LHCN-M2 (cell line): ENCODE data around the gene MGMT. TPM values are rescaled to one million over a fixed set of nuclear protein-coding genes. Genes with fewer than 3 reads are reported as not detected.

Source experiments
- DNase-seq: peaks from one replicate; pipeline ENCODE4 v3.0.0-alpha.2; 2012; ENCODE audit warnings: low read depth
- total RNA-seq: library from RNA; depleted of rRNA; stranded (reverse); fragments of >200 nt; gene quantifications from 2 replicates; pipeline ENCODE4 v1.2.3, GENCODE V29; 2014

Gene MGMT
- total RNA-seq, 1 experiment from 2014 or later = 33.2 TPM

DNA sequence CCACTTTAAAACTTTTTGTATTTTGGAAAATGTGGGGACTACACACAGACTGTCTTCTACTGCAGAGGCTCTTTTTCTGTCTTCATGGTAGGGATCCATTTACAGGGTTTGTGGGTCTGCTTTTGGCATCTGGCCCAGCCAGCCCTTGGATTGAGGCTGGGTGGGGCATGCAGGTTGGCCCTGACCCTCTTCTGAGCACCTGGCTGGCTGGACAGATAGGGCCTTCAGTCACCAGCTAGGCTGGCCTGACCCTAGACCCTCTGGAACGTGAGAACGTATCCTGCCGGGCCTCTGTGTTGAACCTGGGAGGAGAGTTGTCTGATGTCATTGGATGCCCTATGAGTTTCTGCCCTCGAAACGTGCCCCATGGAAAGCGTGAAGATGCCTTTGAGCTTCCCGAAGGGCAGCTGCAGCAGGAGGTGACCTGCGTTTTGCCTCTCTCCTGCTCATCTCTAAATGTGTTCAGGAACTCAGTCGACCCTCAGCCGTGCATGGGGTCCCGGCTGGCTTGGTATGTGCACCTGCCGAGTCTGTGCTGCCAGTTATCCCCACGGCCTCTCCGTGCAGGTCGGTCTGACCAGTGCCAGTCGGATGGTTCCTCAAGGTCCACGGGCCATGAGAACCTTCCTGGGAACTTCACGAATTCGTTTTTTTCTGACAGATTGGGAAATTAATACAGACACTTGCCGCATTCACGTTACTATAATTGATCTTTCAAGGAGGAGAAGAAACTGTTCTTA is 74.9 kb downstream of the MGMT start:
- DNase-seq = no peak

DNA sequence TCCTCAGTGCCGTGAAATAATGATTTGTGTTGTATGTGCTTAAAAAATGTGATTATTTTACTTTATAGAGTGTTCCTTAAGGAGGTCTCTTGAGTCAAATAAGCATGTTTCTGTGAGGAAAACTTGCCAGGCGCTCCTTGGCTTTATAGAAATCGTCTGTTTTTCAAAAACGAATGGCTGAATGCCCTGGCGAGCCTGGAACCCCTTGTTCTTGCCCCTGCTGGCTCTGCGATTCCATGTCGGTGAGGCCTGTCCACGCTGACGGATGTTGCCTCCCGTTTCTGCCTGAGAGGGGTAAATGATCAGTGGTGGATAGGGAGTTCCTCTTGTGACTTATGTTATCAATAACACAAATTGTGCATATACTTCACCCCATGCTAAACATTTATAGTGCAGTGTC is 75.5 kb downstream of the MGMT start:
- no peak for DNase-seq

- no peak for DNase-seq
These were observed 77.5 kb downstream of the MGMT start for GRCh38 chr10:129544205-129545202.

- DNase-seq = peak; percentile 20
These were observed 78.2 kb downstream of the MGMT start for GRCh38 chr10:129545261-129545660.

DNA sequence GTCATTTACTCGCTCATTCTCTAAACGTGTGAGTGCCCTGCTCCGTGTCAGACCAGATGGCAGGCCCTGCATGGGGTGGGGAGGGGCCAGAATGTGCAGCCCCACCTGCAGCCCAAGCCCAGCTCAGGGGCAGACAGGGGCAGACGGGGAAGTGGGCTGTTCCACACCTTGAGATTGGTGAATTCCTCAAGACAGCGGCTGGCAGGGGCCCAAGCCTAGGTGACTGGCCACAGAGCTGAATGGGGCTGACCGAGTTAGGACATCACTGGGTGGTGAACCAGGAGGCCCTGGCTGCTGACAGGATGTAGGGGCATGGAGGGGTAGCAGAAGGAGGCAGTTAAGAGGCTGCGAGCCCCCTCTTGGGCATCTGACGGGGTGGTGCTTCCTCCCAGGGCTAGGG is 79.1 kb downstream of the MGMT start:
- no peak for DNase-seq

GRCh38 chr10:129547608-129548007 is 80.6 kb downstream of the MGMT start:
- no peak for DNase-seq

DNA sequence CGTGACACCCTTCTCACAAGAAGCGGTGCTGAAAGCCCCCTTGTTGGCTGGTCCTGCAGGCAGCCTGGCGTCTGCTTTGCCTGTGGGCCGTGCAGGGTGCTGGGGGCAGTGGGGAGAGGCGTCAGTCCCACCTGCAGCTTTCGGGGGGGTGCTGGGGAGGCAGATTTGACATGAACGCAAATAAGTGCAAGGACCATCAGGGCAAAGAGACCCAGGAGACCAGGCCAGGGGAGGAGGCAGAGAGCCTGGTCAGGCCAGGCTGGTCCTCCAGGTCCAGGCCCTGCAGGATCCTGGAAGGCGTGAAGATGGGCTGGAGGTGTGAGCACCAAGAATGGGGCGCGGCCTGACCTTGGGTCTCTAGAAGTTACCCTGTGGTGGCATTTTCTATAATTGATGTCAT is 81.6 kb downstream of the MGMT start:
- DNase-seq = no peak

DNA sequence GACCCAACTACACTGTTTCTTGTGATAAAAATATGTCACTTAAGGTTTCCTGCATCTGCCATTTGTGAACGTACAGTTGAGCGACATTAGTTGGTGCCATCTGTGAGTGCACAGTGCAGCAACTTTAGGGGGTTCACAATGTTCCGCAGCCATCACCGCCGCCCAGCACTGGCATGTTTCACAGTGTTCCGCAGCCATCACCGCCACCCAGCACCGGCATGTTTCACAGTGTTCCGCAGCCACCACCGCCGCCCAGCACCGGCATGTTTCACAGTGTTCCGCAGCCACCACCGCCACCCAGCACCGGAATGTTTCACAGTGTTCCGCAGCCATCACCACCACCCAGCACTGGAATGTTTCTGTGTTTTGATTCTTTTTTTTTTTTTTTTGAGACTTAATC is 83.0 kb downstream of the MGMT start:
- DNase-seq = no peak

- no peak for DNase-seq
These were observed 83.6 kb downstream of the MGMT start for GRCh38 chr10:129550658-129551057.

GRCh38 chr10:129552119-129552518 is 85.1 kb downstream of the MGMT start:
- DNase-seq = no peak

GRCh38 chr10:129553928-129554327 is 86.9 kb downstream of the MGMT start:
- no peak for DNase-seq

GRCh38 chr10:129556316-129556715 is 89.3 kb downstream of the MGMT start:
- no peak for DNase-seq

DNA sequence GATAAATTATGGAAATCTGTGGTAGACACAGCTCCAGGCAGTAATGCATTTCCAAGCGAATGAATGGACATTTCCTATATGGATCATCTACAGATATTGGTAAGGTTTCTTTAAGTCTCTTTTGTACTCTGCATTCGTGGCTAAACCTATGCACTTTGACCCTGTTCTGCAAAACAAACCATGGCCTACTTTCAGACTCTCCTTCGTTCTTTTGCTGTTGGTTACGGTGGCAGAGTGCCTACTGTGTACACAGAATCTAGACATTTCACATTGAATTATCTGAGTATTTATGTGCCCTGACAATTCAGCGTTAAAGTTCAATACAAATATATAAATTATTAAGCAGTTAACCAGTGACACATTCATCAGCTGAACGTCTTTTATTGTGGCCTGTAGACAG is 93.3 kb downstream of the MGMT start:
- no peak for DNase-seq

GRCh38 chr10:129562487-129562886 is 95.4 kb downstream of the MGMT start:
- DNase-seq = no peak

- no peak for DNase-seq
These were observed 97.9 kb downstream of the MGMT start for GRCh38 chr10:129564923-129565322.

DNA sequence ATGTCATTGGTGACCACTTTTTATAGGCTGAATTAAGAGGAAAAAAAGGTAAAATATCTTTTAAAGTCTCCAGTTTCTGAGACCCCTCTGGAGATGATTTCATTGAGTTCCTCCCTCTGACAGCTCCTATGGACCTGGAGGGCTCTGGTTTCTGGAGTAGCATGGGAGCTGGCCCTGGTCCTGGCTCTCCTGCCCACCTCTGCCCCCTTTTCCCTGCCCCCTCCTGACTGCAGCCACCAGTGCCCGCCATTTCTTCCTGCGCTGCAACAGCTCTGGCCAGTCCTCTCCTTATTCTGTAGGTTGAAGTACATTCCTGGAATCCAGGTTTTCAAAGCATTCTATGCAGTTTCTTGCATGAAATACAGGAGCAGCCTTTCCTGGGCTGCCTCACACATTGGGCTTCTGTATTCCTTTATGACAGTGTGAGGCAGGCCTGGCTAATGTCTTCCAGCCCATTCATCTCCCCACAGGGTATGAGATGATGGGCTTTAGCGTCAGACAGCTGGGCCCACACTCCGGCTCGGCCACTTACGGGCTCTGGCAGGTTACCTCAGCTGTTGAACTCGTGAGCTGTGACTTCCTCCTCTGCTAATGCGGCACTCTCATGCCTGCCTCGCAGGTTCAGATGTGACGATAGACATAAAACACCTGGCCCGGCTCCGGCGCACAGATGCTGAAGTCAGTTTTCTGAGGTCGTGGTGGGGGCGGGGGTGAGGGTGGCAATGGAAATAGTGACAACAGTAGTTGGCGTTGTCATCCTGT is 101.7 kb downstream of the MGMT start:
- DNase-seq = no peak

GRCh38 chr10:129570185-129570584 is 103.1 kb downstream of the MGMT start:
- no peak for DNase-seq

- no peak for DNase-seq
These were observed 112.2 kb downstream of the MGMT start for GRCh38 chr10:129579228-129579627.

DNA sequence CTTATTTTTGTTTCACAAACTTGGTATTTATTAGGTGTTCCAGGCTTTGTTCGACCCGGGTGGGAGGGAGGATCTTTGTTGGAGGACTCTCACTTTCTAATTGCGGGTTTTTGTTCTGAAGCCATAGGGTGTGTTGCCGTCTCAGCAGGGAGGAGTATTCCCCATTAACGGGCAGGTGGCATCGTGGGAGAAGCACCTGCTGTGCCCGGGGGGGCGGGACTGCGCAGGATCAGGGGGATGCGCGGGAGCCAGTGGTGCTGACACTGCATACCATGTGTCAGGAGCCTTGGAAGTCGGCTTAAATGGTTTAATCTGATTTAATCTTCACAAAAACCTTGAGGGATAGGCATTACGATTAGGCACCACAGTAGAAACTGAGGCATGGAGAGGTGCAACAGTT is 113.0 kb downstream of the MGMT start:
- DNase-seq = no peak

DNA sequence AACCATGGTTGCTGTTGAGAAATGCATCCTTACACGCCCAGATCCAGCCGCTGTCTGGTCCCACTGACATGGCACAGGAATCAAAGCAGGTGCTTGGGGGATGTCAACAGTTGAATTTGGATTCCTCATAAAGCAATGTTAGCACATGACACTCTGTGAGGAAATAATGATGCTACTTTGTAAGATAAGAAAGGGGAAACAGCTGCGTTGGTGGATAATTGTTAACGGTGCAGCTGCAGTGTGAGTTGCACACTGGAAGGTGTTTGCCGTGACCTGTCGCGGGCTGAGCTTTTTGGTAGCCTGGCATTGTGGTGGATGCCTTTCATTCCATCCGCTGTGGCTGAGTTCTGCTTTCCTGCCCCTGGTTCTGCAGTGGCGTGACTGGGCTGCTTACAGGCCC is 113.9 kb downstream of the MGMT start:
- DNase-seq = no peak

DNA sequence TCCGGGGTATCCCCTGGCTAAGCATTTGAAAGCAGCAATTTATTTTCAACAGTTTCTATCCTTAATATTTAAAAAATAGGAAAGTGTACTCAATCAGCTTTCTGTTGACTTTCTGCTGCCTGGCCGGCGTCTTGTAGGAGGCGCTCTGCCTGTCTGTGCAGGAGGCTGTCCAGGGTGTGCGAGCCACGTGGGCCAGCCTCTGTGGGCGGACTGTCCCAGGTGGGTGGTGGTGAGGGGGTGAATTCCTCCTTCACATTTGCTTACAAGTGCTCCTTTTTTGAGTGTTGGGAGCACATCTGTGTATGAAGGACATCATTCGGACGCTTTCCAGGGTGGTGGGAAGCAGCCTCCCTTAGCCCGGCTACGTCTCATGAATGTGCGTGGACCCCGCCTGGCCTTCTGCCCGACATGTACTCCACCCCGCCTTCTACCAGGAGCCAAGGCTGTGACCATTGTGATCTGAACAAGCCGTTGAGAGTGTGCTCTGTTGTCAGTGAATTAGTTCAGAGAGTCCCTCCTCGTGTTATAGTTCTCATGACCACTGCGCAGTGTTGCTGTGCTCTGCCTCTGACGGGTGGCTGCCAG is 114.9 kb downstream of the MGMT start:
- no peak for DNase-seq

DNA sequence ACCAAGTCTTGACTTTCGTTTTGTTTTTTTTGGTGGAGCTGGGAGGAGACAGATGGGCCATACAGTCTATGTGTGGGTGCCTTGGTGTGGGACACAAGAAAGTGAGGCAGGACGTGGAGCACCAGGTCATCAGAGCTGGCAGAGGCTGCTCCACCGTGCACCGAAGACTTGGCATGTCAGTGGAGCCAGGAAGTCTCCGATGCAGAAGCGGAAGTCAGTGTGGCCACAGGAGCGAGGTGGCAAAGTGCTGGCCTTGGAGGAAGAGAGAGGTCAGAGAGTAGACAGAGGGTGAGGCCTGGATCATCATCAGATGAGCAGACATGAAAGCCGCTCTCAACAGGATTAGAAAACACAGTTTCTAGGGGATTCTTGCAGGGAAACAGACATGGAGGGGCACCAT is 116.8 kb downstream of the MGMT start:
- no peak for DNase-seq
